GM18498 (cell line): ENCODE measurements around the gene ABCA10.
"Not testable (repeated sequence)": the region's sequence is repeated elsewhere in the genome, so short reads cannot be mapped to it uniquely, and the experiment has no call there.

Experiments used
- ATAC-seq: cut with Tn5 transposase; IDR thresholded peaks from one replicate; pipeline ENCODE4 v1.9.1; 2021; ENCODE audit warnings: mild to moderate bottlenecking, moderate library complexity; ENCODE audit not compliant: unreplicated experiment

ABCA10 gene

GRCh38 chr17:69231521-69231920 lies 2.9 kb upstream of the ABCA10 start:
- ATAC-seq: no peak

GRCh38 chr17:69230939-69231338 lies 2.3 kb upstream of the ABCA10 start:
- no peak for ATAC-seq

GRCh38 chr17:69228018-69228417 lies 606 bp downstream of the ABCA10 start:
- ATAC-seq: no peak

- no peak for ATAC-seq
Observed at GRCh38 chr17:69227541-69227940, 1.1 kb downstream of the ABCA10 start.

GRCh38 chr17:69223809-69224208 lies 4.8 kb downstream of the ABCA10 start:
- ATAC-seq: peak; percentile 97

GRCh38 chr17:69222707-69223258 lies 5.8 kb downstream of the ABCA10 start:
- no peak for ATAC-seq

- ATAC-seq: no peak
Observed at GRCh38 chr17:69220098-69220497, 8.5 kb downstream of the ABCA10 start.

GRCh38 chr17:69218986-69219385 lies 9.6 kb downstream of the ABCA10 start:
- ATAC-seq: no peak

- ATAC-seq: no peak
Observed at GRCh38 chr17:69213059-69213813, 15.4 kb downstream of the ABCA10 start.

GRCh38 chr17:69208640-69209039 lies 20.0 kb downstream of the ABCA10 start:
- ATAC-seq: no peak

- ATAC-seq: no peak
Observed at GRCh38 chr17:69207151-69207550, 21.5 kb downstream of the ABCA10 start.

GRCh38 chr17:69198238-69198637 lies 30.4 kb downstream of the ABCA10 start:
- ATAC-seq: no peak

- not testable (repeated sequence) for ATAC-seq
Observed at GRCh38 chr17:69196105-69196653, 32.4 kb downstream of the ABCA10 start.

GRCh38 chr17:69192754-69193153 lies 35.9 kb downstream of the ABCA10 start:
- no peak for ATAC-seq

- ATAC-seq: no peak
Observed at GRCh38 chr17:69188796-69189195, 39.8 kb downstream of the ABCA10 start.

- no peak for ATAC-seq
Observed at GRCh38 chr17:69188064-69188463, 40.6 kb downstream of the ABCA10 start.

- no peak for ATAC-seq
Observed at GRCh38 chr17:69187294-69187693, 41.3 kb downstream of the ABCA10 start.

- no peak for ATAC-seq
Observed at GRCh38 chr17:69179227-69179952, 49.2 kb downstream of the ABCA10 start.

GRCh38 chr17:69176457-69176795 lies 52.2 kb downstream of the ABCA10 start:
- no peak for ATAC-seq

- ATAC-seq: no peak
Observed at GRCh38 chr17:69175625-69176456, 52.8 kb downstream of the ABCA10 start.

- ATAC-seq: no peak
Observed at GRCh38 chr17:69175262-69175624, 53.4 kb downstream of the ABCA10 start.
